Ovary (tissue), 9 donors: Measurements from ENCODE around the gene TPSB2. TPM values are rescaled to one million over a fixed set of nuclear protein-coding genes. Genes with fewer than 3 reads are reported as not detected.

ENCODE experiments used
- DNase-seq, 5 donors: peaks; one replicate each; pipeline ENCODE4 v3.0.0-alpha.2; 2019 to 2020
- H3K27ac ChIP-seq, 2 donors: fragments of 200-600 bp; one replicate each; pipeline versions ENCODE4 v1.5.1 to v1.8.0; 2019 to 2022
- H3K27me3 ChIP-seq: fragments of 200-600 bp; one replicate; pipeline ENCODE4 v1.8.0; 2022
- H3K36me3 ChIP-seq: fragments of 200-600 bp; sonication (generic); one replicate; pipeline ENCODE4 v1.5.1; 2019
- H3K4me1 ChIP-seq: one replicate; pipeline ENCODE4 v1.8.1; 2013; ENCODE audit warnings: mild to moderate bottlenecking, moderate library complexity; ENCODE audit not compliant: insufficient read depth
- H3K4me3 ChIP-seq: fragments of 200-600 bp; sonication (generic); one replicate; pipeline ENCODE4 v1.5.1; 2017
- H3K9me3 ChIP-seq, 2 donors: fragments of 200-600 bp in 1 of 2; sonication (generic) in 1 of 2; one replicate each; pipeline versions ENCODE4 v1.5.1 to v1.8.1; 2013 to 2019; ENCODE audit warnings: mild to moderate bottlenecking in 1 of 2, moderate library complexity in 1 of 2
- EP300 ChIP-seq: sonication (generic); formaldehyde crosslinking; IDR thresholded peaks from one replicate; pipeline ENCODE4 v1.6.1; 2017; ENCODE audit warnings: antibody characterized with exemption
- POLR2A ChIP-seq: fragments of 450-650 bp; IDR thresholded peaks from one replicate; pipeline ENCODE4 v1.6.1; 2017; ENCODE audit warnings: antibody characterized with exemption, mild to moderate bottlenecking, moderate library complexity
- WGBS, 3 donors: extraction: QIAGEN DNeasy Blood & Tissue Kit in 1 of 3; methylation state at CpG; one replicate each; pipeline versions ENCODE4 v1.1.5 to v1.1.7; 2013 to 2017; 5-methylcytosine and 5-hydroxymethylcytosine counted together
- intact Hi-C, 4 donors: fragments of 100-400 bp; cut with DNase I; formaldehyde crosslinking; loops; one replicate each; pipeline versions ENCODE4 v1.11.0 to v1.15.1; 2022 to 2023
- polyA plus RNA-seq, 2 donors: library from polyadenylated mRNA; stranded (reverse); fragments of 200-250 nt in 1 of 2; fragments of 350-450 nt in 1 of 2; fragmentation: Illumina TruSeq in 1 of 2; extraction: RNeasy Lipid Tissue Mini Kit (QIAGEN cat#74804) in 1 of 2; gene quantifications; one replicate each; pipeline ENCODE4 v1.2.3, GENCODE V29; 2013 to 2014
- total RNA-seq, 7 donors: library from RNA; depleted of rRNA in 2 of 7; stranded (reverse); fragments of >200 nt in 2 of 7; fragmentation: NEBNext Ultra II Directional in 3 of 7; extraction: Animal tissue kit (Norgen Biotek cat#: 25700) in 3 of 7; gene quantifications; one replicate each; pipeline versions ENCODE4 v1.1.0 to v1.2.4, GENCODE V29; 2016 to 2023
- TF ChIP-seq, protein P1 (sequence below), 3 donors: fragments of 450-650 bp in 2 of 3; fragments of 200-600 bp in 1 of 3; IDR thresholded peaks; one replicate each; pipeline versions ENCODE4 v1.5.1 to v1.8.0; 2016 to 2022; ENCODE audit warnings: antibody characterized with exemption in 3 of 3, mild to moderate bottlenecking in 1 of 3
- donor health status: DM: no; HTN: no; CAD: no; lungs with moderate emphysema.
- donor health status: DM: no; HTN: no; CAD: no.
- donor health status: Bipolar disorder and iron deficiency.
- donor health status: DM: yes; HTN: yes; CAD: no.
- donor health status: DM: no; HTN: no; CAD: no.
- donor health status: DM: yes; HTN: yes; CAD: no.

The TPSB2 gene
- total and polyA plus RNA-seq, 9 donors, result 1.0 to 17.3 (median 4.4) TPM; not detected in 3

- H3K27me3 ChIP-seq, result no peaks in the 10 kb centered on the region
- no peak overlapping the region for H3K4me3 ChIP-seq
- 48 to 57% (median 57%) methylated on average over 13 of the region's 13 CpGs for WGBS, 3 donors
- DNase-seq, result no peak
- intact Hi-C loops, result no loop called here
- H3K27ac ChIP-seq, result no peak overlapping the region
- no peaks in the 10 kb centered on the region for H3K9me3 ChIP-seq
- H3K36me3 ChIP-seq, result no peaks in the 10 kb centered on the region
- TF ChIP-seq POLR2A (no peak), EP300 (no peak)
- TF ChIP-seq, protein P1, sequence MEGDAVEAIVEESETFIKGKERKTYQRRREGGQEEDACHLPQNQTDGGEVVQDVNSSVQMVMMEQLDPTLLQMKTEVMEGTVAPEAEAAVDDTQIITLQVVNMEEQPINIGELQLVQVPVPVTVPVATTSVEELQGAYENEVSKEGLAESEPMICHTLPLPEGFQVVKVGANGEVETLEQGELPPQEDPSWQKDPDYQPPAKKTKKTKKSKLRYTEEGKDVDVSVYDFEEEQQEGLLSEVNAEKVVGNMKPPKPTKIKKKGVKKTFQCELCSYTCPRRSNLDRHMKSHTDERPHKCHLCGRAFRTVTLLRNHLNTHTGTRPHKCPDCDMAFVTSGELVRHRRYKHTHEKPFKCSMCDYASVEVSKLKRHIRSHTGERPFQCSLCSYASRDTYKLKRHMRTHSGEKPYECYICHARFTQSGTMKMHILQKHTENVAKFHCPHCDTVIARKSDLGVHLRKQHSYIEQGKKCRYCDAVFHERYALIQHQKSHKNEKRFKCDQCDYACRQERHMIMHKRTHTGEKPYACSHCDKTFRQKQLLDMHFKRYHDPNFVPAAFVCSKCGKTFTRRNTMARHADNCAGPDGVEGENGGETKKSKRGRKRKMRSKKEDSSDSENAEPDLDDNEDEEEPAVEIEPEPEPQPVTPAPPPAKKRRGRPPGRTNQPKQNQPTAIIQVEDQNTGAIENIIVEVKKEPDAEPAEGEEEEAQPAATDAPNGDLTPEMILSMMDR (IDR thresholded peaks at IDR 0.05), result no peak
- H3K4me1 ChIP-seq, result no peaks in the 10 kb centered on the region
These were observed 35.2 kb upstream of the TPSB2 start for GRCh38 chr16:1265090-1265630.

DNA sequence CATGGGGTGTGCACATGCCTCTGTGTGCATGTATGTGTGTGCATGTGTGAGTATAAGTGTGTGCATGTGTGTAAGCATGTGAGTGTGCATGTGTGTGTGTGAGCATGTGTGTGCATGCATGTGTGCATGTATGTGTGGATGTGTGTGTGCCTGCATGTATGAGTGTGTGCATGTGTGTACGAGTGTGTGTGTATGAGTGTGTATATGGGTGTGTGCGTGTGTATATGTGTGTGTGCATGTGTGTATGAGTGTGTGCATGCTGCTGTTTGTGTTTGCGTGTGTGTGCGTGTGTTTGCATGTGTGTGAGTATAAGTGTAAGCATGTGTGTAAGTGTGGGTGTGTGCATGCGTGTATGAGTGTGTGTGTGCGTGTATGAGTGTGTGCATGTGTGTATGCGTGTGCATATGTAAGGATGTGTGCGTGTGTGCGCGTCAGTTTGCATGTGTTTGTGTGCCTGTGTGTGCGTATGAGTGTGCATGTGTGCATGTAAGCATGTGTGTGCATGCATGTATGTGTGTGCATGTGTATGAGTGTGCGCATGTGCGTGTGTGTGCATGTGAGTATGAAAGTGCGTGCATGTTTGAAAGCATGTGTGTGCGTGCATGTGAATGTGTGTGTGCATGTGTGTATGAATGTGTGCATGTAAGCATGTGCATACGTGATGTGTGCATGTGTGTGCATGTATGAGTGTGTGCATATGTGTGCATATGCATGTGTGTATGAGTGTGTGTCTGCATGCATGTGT, 34.5 kb upstream of the TPSB2 start:
- H3K4me1 ChIP-seq, result no peaks in the 10 kb centered on the region
- H3K36me3 ChIP-seq, result no peaks in the 10 kb centered on the region
- no peak for DNase-seq
- no peaks in the 10 kb centered on the region for H3K9me3 ChIP-seq
- WGBS, 3 donors, result 81 to 94% (median 87%) methylated on average over 16 of the region's 16 CpGs
- intact Hi-C loops, result no loop called here
- no peak overlapping the region for H3K27ac ChIP-seq
- H3K27me3 ChIP-seq, result no peaks in the 10 kb centered on the region
- TF ChIP-seq POLR2A (no peak), EP300 (no peak)
- TF ChIP-seq, protein P1 (IDR thresholded peaks at IDR 0.05), result no peak
- no peak overlapping the region for H3K4me3 ChIP-seq

DNA sequence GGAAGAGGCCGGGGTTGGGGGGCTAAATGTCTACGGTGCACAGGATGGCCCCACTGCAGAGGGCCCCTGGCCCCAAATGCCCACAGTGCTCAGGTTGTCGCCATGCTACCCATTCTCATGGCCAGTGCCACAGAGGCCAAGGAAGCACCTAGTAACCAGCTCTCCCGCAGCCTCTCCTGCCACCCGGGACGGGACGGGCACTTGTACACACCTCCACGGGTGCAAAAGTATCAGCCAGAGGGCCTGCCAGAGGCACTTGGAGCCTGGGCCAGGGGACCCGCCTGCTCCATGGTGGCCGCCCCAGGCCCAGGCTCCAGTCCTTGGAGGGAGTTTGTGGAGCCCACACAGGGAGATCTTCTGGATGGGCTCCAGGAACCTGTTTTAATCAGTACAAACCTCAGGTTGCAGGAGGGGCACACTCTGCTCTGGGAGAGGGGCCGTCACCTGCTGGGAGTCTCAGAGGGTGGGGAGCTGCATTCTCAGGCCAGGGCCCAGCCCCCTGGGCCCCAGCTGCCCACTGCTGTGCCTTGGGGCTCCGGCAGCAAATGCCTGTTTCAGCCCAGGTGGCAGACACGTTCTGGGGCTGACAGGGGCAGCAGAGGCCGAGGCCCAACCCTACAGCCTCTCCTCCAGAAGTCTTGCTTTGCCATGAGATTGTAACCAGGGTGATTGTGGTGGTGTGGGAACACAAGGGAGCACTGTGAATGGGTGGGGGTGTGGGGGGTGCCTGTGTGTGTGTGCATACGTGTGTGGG, 33.8 kb upstream of the TPSB2 start:
- Histone ChIP-seq H3K36me3 (no peaks in the 10 kb centered on the region), H3K4me3 (no peak overlapping the region), H3K27ac (no peak overlapping the region), H3K4me1 (no peaks in the 10 kb centered on the region), H3K27me3 (no peaks in the 10 kb centered on the region), H3K9me3 (no peaks in the 10 kb centered on the region)
- intact Hi-C loops, result no loop called here
- WGBS, 3 donors, result 45 to 61% (median 55%) methylated on average over 9 to 15 of the region's 15 CpGs
- DNase-seq, result no peak
- TF ChIP-seq EP300, result no peak
- TF ChIP-seq, protein P1 (IDR thresholded peaks at IDR 0.05), result no peak
- TF ChIP-seq POLR2A, result no peak

DNA sequence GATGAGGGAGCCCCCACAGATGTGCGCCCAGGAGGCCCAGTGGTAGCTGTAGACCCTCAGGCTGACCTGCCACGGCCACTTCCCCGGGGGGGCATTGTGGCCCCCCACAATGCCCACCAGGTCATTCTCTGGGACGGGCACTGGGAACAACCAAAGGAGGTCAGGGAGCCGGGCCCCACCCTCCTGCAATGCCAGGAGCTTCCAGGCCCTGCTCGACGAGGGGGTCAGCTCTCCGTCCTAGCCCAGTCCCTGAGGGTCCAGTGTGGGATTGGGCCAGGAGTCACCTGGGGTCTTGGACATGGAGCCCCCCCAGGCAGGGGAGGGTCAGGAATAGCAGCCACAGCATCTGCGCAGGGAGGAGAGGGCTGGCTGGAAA, 32.9 kb upstream of the TPSB2 start:
- no peak for TF ChIP-seq EP300
- WGBS, 3 donors, result 72 to 84% (median 79%) methylated on average over 5 to 9 of the region's 9 CpGs
- Histone ChIP-seq H3K36me3 (no peaks in the 10 kb centered on the region), H3K4me1 (no peaks in the 10 kb centered on the region), H3K9me3 (no peaks in the 10 kb centered on the region), H3K27ac (no peak overlapping the region), H3K4me3 (no peak overlapping the region), H3K27me3 (no peaks in the 10 kb centered on the region)
- intact Hi-C loops, result no loop called here
- DNase-seq, result no peak
